Inflammatory macrophage (primary cell): Measurements from ENCODE around the gene CMTM8.

Experiments used
- DNase-seq, 2 donors: peaks; one replicate each; pipeline ENCODE4 v3.0.0-alpha.2; 2020 to 2022

CMTM8 gene

GRCh38 chr3:32340611-32341365 is 102.3 kb downstream of the CMTM8 start:
- no peak for DNase-seq

GRCh38 chr3:32347343-32348125 is 109.1 kb downstream of the CMTM8 start:
- DNase-seq = no peak

- no peak for DNase-seq
Measured at GRCh38 chr3:32349184-32349583, 110.7 kb downstream of the CMTM8 start.

GRCh38 chr3:32352563-32352962 is 114.1 kb downstream of the CMTM8 start:
- peak in 1 of 2 donors; percentile 27 for DNase-seq

GRCh38 chr3:32353351-32353750 is 114.9 kb downstream of the CMTM8 start:
- no peak for DNase-seq

GRCh38 chr3:32354362-32354778 is 115.9 kb downstream of the CMTM8 start:
- DNase-seq = no peak

- no peak for DNase-seq
Measured at GRCh38 chr3:32355751-32356291, 117.3 kb downstream of the CMTM8 start.

- no peak for DNase-seq
Measured at GRCh38 chr3:32359766-32360492, 121.4 kb downstream of the CMTM8 start.

GRCh38 chr3:32360493-32360827 is 122.0 kb downstream of the CMTM8 start:
- no peak for DNase-seq

- no peak for DNase-seq
Measured at GRCh38 chr3:32366638-32367397, 128.3 kb downstream of the CMTM8 start.

- no peak for DNase-seq
Measured at GRCh38 chr3:32367442-32367841, 129.0 kb downstream of the CMTM8 start.

GRCh38 chr3:32371461-32372212 is 133.2 kb downstream of the CMTM8 start:
- DNase-seq = no peak

- DNase-seq = no peak
Measured at GRCh38 chr3:32372213-32372490, 133.7 kb downstream of the CMTM8 start.

GRCh38 chr3:32373276-32373675 is 134.8 kb downstream of the CMTM8 start:
- DNase-seq = no peak

- DNase-seq = no peak
Measured at GRCh38 chr3:32373844-32374243, 135.4 kb downstream of the CMTM8 start.

GRCh38 chr3:32374788-32375595 is 136.5 kb downstream of the CMTM8 start:
- DNase-seq = peak; percentile 78 to 89

- DNase-seq = no peak
Measured at GRCh38 chr3:32375596-32375930, 137.1 kb downstream of the CMTM8 start.

GRCh38 chr3:32376115-32376514 is 137.6 kb downstream of the CMTM8 start:
- no peak for DNase-seq

- peak; percentile 39 to 49 for DNase-seq
Measured at GRCh38 chr3:32379831-32380500, 141.5 kb downstream of the CMTM8 start.

GRCh38 chr3:32381922-32382321 is 143.4 kb downstream of the CMTM8 start:
- DNase-seq = no peak
